ENCODE data around the gene GPR62.

DNA sequence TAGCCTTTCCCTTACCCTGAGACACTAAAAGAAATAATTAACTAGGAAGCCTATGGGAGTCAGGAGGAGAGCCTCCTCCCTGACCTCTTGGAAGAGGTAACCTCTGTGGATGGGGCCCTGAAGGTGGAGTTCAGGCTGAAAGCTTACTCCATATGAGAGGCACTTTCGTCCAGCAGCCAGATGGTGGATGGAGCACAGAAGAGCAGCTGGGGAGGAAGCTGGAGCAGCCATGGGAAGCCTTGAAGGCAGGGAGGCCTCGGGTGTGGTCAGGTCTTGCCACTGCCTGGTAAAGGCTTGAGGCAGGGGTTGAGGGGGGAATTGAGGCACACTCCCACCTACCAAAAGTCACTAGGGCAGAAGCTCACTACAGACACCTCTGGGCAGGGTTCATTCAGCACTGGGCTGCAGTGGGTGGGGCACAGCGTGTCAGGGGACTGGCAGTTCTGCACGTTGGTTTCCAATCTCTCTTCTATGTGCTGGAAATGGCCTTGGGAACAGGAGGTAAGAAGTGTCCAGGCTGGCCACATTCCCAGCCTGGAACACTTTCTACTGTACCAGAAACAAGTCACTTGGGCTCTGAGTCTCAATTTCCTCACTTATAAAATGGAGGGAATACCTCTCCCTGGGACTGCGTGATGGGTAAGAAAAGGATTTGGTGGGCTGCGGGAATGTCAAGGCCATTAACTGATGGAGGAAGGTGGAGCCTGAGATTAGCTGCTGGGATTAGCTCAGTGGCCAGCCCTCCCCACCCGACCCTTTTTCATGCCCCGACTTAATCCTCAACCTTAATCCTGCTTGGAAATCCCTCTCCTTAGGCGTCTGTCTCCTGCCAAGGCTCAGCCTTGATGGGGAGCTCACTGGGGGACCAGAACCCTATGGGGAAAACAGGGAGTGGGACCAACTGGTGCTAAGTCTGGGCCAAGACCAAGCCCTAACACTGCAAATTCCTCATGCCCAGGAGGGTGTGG is 6.7 kb downstream of the GPR62 start:
- TF ChIP-seq, protein P1, sequence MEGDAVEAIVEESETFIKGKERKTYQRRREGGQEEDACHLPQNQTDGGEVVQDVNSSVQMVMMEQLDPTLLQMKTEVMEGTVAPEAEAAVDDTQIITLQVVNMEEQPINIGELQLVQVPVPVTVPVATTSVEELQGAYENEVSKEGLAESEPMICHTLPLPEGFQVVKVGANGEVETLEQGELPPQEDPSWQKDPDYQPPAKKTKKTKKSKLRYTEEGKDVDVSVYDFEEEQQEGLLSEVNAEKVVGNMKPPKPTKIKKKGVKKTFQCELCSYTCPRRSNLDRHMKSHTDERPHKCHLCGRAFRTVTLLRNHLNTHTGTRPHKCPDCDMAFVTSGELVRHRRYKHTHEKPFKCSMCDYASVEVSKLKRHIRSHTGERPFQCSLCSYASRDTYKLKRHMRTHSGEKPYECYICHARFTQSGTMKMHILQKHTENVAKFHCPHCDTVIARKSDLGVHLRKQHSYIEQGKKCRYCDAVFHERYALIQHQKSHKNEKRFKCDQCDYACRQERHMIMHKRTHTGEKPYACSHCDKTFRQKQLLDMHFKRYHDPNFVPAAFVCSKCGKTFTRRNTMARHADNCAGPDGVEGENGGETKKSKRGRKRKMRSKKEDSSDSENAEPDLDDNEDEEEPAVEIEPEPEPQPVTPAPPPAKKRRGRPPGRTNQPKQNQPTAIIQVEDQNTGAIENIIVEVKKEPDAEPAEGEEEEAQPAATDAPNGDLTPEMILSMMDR (IDR thresholded peaks at IDR 0.05) = no peak
- no peak for TF ChIP-seq POLR2A (IDR thresholded peaks at IDR 0.05)
